Right lobe of liver (tissue), 4 donors: ENCODE data around the gene RELN.

ENCODE experiments used
- POLR2A ChIP-seq: fragments of 450-650 bp; IDR thresholded peaks from one replicate; pipeline ENCODE4 v1.6.1; 2017; ENCODE audit warnings: antibody characterized with exemption, mild to moderate bottlenecking
- TF ChIP-seq, protein P1 (sequence below), 4 donors: fragments of 200-600 bp in 3 of 4; fragments of 450-650 bp in 1 of 4; IDR thresholded peaks; one replicate each; pipeline versions ENCODE4 v1.5.1 to v1.8.0; 2016 to 2022; ENCODE audit warnings: antibody characterized with exemption in 4 of 4, mild to moderate bottlenecking in 2 of 4
- donor health status: DM: no; HTN: no; CAD: no.
- donor health status: DM: no; HTN: no; CAD: no.
- donor health status: DM: no; HTN: yes; CAD: no.

DNA sequence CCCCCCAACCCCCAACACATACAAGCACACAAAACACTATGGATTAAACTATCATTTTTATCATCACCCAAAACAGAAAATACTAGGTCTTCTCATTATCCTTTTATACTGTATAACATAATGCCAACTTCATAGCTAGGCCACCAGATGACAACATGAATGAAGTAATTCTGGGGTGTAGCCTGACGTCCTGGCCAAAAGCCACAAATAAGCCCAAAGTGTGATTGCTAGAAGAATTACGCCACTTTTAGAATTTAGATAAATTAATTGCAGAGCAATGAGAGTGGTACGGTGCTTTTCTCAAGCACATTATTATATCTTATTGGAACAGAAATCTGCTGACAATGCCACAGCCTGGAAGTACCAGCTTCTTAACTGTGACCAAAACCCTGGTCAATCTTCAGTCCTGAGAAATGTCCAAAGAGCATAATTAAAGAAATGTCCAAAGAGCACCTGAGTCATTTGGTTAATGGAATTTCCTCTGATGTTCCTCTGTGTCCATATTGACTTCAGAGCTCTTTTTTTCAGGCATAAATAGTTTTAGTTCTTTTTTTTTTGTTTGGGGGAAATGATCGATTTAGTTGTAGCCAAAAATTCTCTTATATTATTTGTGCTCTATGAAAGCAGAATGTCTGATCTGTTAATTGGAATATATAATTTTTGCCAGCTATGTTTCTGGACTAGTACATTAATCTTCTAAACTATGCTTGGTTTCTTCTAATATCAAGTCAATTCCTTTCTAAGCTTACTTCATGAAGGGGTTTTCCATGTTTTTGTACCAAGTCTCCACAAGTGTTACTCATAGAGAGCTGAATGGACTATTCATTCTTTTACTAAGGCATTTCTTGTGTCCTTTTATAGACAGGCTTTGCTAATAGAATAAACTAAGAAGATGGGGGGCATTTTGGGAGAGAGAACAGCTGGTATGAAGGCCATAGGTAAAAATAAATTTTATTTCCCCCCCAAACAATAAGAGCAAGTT, 310.0 kb downstream of the RELN start:
- TF ChIP-seq, protein P1, sequence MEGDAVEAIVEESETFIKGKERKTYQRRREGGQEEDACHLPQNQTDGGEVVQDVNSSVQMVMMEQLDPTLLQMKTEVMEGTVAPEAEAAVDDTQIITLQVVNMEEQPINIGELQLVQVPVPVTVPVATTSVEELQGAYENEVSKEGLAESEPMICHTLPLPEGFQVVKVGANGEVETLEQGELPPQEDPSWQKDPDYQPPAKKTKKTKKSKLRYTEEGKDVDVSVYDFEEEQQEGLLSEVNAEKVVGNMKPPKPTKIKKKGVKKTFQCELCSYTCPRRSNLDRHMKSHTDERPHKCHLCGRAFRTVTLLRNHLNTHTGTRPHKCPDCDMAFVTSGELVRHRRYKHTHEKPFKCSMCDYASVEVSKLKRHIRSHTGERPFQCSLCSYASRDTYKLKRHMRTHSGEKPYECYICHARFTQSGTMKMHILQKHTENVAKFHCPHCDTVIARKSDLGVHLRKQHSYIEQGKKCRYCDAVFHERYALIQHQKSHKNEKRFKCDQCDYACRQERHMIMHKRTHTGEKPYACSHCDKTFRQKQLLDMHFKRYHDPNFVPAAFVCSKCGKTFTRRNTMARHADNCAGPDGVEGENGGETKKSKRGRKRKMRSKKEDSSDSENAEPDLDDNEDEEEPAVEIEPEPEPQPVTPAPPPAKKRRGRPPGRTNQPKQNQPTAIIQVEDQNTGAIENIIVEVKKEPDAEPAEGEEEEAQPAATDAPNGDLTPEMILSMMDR (IDR thresholded peaks at IDR 0.05) = no peak
- no peak for TF ChIP-seq POLR2A
